ENCODE measurements around the gene KIAA1671. TPM values are rescaled to one million over a fixed set of nuclear protein-coding genes. Genes with fewer than 3 reads are reported as not detected.

KIAA1671 gene
- total and polyA plus RNA-seq, 2 of the 4 experiments (the other 2 are of a cell fraction) = 0.02 TPM; not detected in 1

GRCh38 chr22:25206998-25207397 is 254.5 kb downstream of the KIAA1671 start:
- Histone ChIP-seq H2BK15ac (ENCODE audit: low read depth, low read length) (no peak overlapping the region), H3K56ac (ENCODE audit: extremely low read depth, insufficient read depth, low read length) (no peak overlapping the region), H4K5ac (ENCODE audit: low read depth, low read length) (no peak overlapping the region), H3K36me3 (ENCODE audit: control insufficient read depth, insufficient read depth, low read length) (no peaks in the 10 kb centered on the region), H2AK5ac (ENCODE audit: low read depth, low read length) (no peak overlapping the region), H2AK9ac (replicated peaks; ENCODE audit: low read depth, low read length, poor library complexity) (no peak overlapping the region), H3K23ac (ENCODE audit: low read depth, low read length) (no peak overlapping the region), H2BK5ac (ENCODE audit: low read depth, low read length, poor library complexity, severe bottlenecking) (no peak overlapping the region), H3K27me3 (ENCODE audit: control insufficient read depth, insufficient read depth, low read length) (no peaks in the 10 kb centered on the region), H3K4me2 (ENCODE audit: low read depth, low read length) (no peak overlapping the region), H4K91ac (ENCODE audit: insufficient read depth, low read depth, low read length) (no peak overlapping the region), H2AFZ (replicated peaks; ENCODE audit: low read length, poor library complexity) (no peak overlapping the region), H2BK120ac (ENCODE audit: low read depth, low read length) (no peak overlapping the region), H3K9me1 (ENCODE audit: insufficient read depth, low read length) (no peaks in the 10 kb centered on the region), H3K4me3 (ENCODE audit: insufficient read depth, low read depth, low read length) (no peak overlapping the region), H3K14ac (replicated peaks; ENCODE audit: low read depth, low read length) (no peak overlapping the region), H3K4ac (ENCODE audit: low read depth, low read length) (no peak overlapping the region), H3K18ac (ENCODE audit: low read depth, low read length) (no peak overlapping the region), H4K8ac (ENCODE audit: low read depth in 2 of 2, low read length in 2 of 2) (no peak overlapping the region), H3K9me3 (ENCODE audit: control insufficient read depth, insufficient read depth, low read length) (no peaks in the 10 kb centered on the region), H2BK20ac (ENCODE audit: low read depth, low read length) (no peak overlapping the region), H3K27ac (ENCODE audit: insufficient read depth, low read length) (no peak overlapping the region), H3K4me1 (ENCODE audit: control insufficient read depth, insufficient read depth, low read length) (no peaks in the 10 kb centered on the region), H3K9ac (ENCODE audit: low read depth, low read length) (no peak overlapping the region), H4K20me1 (ENCODE audit: insufficient read depth, low read length) (no peaks in the 10 kb centered on the region), H3K79me1 (ENCODE audit: low read depth in 1 of 2, low read length in 2 of 2) (no peaks in the 10 kb centered on the region)
- BruUV-seq (replicated peaks) = no TSS peak
- ChIA-PET CTCF (no interaction called here), POLR2A (ENCODE audit: unreplicated experiment) (no interaction called here)
- in situ Hi-C loops (cut with MboI; ENCODE audit: low sequenced_read_pairs) = no loop called here
- intact Hi-C loops (cut with micrococcal nuclease) = no loop called here
- ATAC-seq (ENCODE audit: low read depth) = no peak
- dilution Hi-C loops (cut with HindIII; ENCODE audit: low sequenced_read_pairs, unreplicated experiment) = no loop called here
- TF ChIP-seq NFE2L2 (IDR thresholded peaks at IDR 0.05; ENCODE audit: low read depth, low read length) (no peak), USF2 (IDR thresholded peaks at IDR 0.05; ENCODE audit: low read depth, low read length) (no peak)
- no peak for DNase-seq
- 77% methylated on average over 17 of the region's 21 CpGs; no CpG with 5 or more reads in 1 of the 2 experiments for WGBS, 2 experiments (ENCODE audit: extremely low coverage in 2 of 2, insufficient read length in 1 of 2)
